ENCODE data around the gene LNPEP.

DNA sequence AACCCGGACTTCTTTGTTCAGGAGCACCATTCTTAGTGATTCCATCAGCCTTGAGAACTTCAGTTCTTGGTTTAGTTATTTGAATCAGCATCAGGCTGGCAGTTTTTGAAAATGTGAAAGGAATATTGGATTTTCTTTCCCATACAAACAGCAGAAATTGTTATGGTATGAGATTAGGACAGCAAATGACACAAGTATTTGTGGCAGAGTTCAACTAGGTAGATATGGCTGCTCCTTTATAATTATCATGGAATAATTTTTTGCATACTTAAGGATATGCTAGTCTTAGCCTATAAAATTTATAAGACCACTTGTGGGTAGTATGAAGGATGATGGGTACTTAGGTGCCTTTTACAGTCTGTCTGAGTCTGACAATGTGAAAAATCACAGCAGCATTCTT lies 34.0 kb upstream of the LNPEP start:
- TF ChIP-seq YY1 (IDR thresholded peaks at IDR 0.05; ENCODE audit: insufficient read depth, insufficient read length) (no peak), ZNF274 (IDR thresholded peaks at IDR 0.05; ENCODE audit: low read depth, low read length) (no peak), SUZ12 (IDR thresholded peaks at IDR 0.05; ENCODE audit: extremely low read depth, insufficient read depth, insufficient read length) (no peak)

Measured in NT2/D1 (cell line).